A673 (cell line): ENCODE measurements around the gene TMEM129. TPM values are rescaled to one million over a fixed set of nuclear protein-coding genes. Genes with fewer than 3 reads are reported as not detected.

Experiments used
- BruUV-seq: library from RNA; stranded (reverse); fragments of 400-500 nt; replicated peaks from 2 replicates; lab custom pipeline; 2021; lab: Mats Ljungman, UMichigan
- CTCF ChIA-PET: fragments of 300-600 bp; sonication (Branson Sonifier 250); formaldehyde crosslinking; loops from one replicate; lab custom pipeline; 2022; ENCODE audit warnings: antibody characterized with exemption; lab: Charles Lee
- POLR2A ChIA-PET: fragments of 300-600 bp; sonication (Branson Sonifier 250); formaldehyde crosslinking; loops from one replicate; lab custom pipeline; 2022; ENCODE audit warnings: antibody characterized with exemption; ENCODE audit not compliant: low non-redundant PET; lab: Charles Lee
- DNase-seq: peaks from one replicate; pipeline ENCODE4 v3.0.0-alpha.2; 2015; ENCODE audit warnings: low spot score
- H3K27ac ChIP-seq: fragments of 200-600 bp; sonication (generic); 2 replicates; pipeline ENCODE4 v1.5.1; 2016; ENCODE audit warnings: mixed run types, low read depth, mild to moderate bottlenecking, mixed read lengths, antibody characterized with exemption, low read length; ENCODE audit not compliant: poor library complexity, severe bottlenecking
- H3K27me3 ChIP-seq: fragments of 200-600 bp; sonication (generic); replicated peaks from 2 replicates; pipeline ENCODE4 v1.6.1; 2017; ENCODE audit warnings: mixed run types, low read depth, mild to moderate bottlenecking, mixed read lengths, antibody characterized with exemption, low read length; ENCODE audit not compliant: insufficient read depth, poor library complexity
- H3K36me3 ChIP-seq: fragments of 200-600 bp; sonication (generic); 2 replicates; pipeline ENCODE4 v1.6.1; 2016; ENCODE audit warnings: mixed run types, mild to moderate bottlenecking, mixed read lengths, antibody characterized with exemption, low read length; ENCODE audit not compliant: insufficient read depth, poor library complexity, severe bottlenecking
- H3K4me1 ChIP-seq: fragments of 200-600 bp; sonication (generic); 2 replicates; pipeline ENCODE4 v1.6.1; 2017; ENCODE audit warnings: mixed run types, mild to moderate bottlenecking, mixed read lengths, antibody characterized with exemption, low read length; ENCODE audit not compliant: insufficient read depth, poor library complexity, severe bottlenecking
- H3K4me3 ChIP-seq: fragments of 200-600 bp; sonication (generic); 2 replicates; pipeline ENCODE4 v1.5.1; 2016; ENCODE audit warnings: low read depth, mixed run types, mild to moderate bottlenecking, mixed read lengths, low read length; ENCODE audit not compliant: poor library complexity, severe bottlenecking
- H3K9me3 ChIP-seq: fragments of 200-600 bp; sonication (generic); 2 replicates; pipeline ENCODE4 v1.6.1; 2016; ENCODE audit warnings: mixed run types, low read depth, mild to moderate bottlenecking, mixed read lengths, antibody characterized with exemption, low read length; ENCODE audit not compliant: poor library complexity, severe bottlenecking
- EZH2 ChIP-seq: fragments of 200-600 bp; sonication (generic); IDR thresholded peaks from 2 replicates; pipeline ENCODE4 v1.6.1; 2017; ENCODE audit warnings: borderline replicate concordance, low read depth, mild to moderate bottlenecking, mixed read lengths, antibody characterized with exemption, low read length; ENCODE audit not compliant: poor library complexity, severe bottlenecking
- intact Hi-C: fragments of 100-400 bp; cut with micrococcal nuclease; formaldehyde crosslinking; loops from one replicate; pipeline ENCODE4 v1.10.0; 2022; ENCODE audit not compliant: unreplicated experiment
- total RNA-seq: library from RNA; stranded (reverse); gene quantifications from 2 replicates; pipeline ENCODE4 v1.2.3, GENCODE V29; 2021
- TF ChIP-seq, protein P1 (sequence below): fragments of 300-800, 200-600 bp; sonication (generic); conservative IDR thresholded peaks from 2 replicates; pipeline ENCODE4 v1.5.1; 2017; ENCODE audit warnings: low read depth, mild to moderate bottlenecking, antibody characterized with exemption, low read length, moderate library complexity, mixed read lengths

The TMEM129 gene
- total RNA-seq, 1 experiment from 2014 or later = 28.8 TPM

DNA sequence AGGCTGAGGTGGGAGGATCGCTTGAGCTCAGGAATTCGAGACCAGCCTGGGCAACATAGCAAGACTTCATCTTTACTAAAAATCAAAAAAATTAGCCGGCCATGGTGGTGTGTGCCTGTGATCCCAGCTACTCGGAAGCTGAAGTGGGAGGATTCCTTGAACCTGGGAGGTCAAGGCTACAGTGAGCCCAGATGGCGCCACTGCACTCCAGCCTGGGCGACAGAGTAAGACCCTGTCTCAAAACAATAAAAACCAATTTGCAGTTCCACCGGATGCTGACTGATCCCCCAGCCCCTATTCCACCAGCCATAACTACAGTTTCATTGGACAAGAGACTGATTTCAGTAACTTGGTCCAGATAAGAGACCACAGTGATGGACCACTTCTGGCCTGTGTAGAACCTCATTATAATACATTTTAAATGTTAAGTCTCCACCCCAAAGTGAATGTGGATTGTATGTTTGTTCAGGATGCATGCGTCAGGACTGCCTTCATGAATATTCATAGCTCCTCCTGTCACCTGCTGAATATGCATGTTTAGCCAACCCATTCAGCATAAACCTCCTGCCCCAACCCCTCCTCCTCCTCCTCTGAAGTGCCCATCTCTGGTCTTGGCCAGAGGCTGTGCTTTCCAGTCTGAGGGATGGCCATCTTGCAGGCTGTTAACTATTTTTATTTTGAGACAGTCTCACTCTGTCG, 6.7 kb downstream of the TMEM129 start:
- ChIA-PET CTCF (interaction anchor here (0.6 kb wide), 1 partner anchor 148 kb away, joined by 13 read pairs; no protein-coding TSS in a partner anchor), POLR2A (no interaction called here)
- H3K27ac ChIP-seq = peak overlapping the region; percentile 68
- peaks cover 18% of the 10 kb centered on the region for H3K4me1 ChIP-seq
- TF ChIP-seq, protein P1, sequence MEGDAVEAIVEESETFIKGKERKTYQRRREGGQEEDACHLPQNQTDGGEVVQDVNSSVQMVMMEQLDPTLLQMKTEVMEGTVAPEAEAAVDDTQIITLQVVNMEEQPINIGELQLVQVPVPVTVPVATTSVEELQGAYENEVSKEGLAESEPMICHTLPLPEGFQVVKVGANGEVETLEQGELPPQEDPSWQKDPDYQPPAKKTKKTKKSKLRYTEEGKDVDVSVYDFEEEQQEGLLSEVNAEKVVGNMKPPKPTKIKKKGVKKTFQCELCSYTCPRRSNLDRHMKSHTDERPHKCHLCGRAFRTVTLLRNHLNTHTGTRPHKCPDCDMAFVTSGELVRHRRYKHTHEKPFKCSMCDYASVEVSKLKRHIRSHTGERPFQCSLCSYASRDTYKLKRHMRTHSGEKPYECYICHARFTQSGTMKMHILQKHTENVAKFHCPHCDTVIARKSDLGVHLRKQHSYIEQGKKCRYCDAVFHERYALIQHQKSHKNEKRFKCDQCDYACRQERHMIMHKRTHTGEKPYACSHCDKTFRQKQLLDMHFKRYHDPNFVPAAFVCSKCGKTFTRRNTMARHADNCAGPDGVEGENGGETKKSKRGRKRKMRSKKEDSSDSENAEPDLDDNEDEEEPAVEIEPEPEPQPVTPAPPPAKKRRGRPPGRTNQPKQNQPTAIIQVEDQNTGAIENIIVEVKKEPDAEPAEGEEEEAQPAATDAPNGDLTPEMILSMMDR = no peak
- no peak for TF ChIP-seq EZH2
- peak overlapping the region; percentile 85 for H3K4me3 ChIP-seq
- no peaks in the 10 kb centered on the region for H3K27me3 ChIP-seq
- no peaks in the 10 kb centered on the region for H3K9me3 ChIP-seq
- no TSS peak for BruUV-seq
- peaks cover 38% of the 10 kb centered on the region for H3K36me3 ChIP-seq
- intact Hi-C loops = no loop called here
- DNase-seq = peak; percentile 54

DNA sequence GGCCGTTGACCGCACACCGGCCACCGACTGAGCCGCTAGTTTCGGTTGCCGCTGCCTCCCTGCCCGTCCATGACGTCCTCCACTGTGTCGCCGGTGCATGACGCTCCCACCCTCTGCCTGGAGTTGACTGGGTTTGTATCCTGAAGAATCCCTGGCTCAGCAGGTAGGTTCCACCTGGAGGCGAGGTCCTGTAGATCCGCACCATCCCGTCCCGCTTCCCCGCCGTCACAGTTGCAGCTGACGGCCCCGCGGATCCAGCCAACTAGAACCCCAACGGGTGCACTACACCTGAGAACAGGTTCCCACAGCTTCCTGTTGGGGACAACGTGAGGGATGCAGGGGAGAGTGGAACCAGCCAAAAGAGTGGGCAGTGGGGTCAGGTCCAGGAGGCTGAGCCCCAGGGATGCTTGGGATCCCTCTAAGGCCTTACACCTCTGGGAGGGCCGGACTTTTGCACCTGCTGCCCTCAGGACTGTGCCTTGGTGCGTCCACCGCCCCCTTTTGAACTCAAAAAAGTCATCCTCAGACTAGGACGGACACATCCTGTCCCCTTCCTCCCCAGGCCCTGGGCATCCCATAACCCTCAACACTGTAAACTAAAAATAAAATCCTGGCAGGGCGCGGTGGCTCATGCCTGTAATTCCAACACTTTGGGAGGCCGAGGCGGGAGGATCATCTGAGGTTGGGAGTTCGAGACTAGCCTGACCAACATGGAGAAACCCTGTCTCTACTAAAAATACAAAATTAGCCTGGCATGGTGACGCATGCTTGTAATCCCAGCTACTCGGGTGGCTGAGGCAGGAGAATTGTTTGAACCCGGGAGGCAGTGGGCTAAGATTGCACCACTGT, 7.9 kb downstream of the TMEM129 start:
- Histone ChIP-seq H3K27me3 (no peaks in the 10 kb centered on the region), H3K9me3 (no peaks in the 10 kb centered on the region), H3K4me1 (peaks cover 24% of the 10 kb centered on the region), H3K27ac (peak overlapping the region; percentile 100), H3K4me3 (peak overlapping the region; percentile 85), H3K36me3 (peaks cover 39% of the 10 kb centered on the region)
- POLR2A ChIA-PET = no interaction called here
- no TSS peak for BruUV-seq
- no peak for DNase-seq
- CTCF ChIA-PET = no interaction called here
- intact Hi-C loops = no loop called here
- TF ChIP-seq EZH2 = no peak
- TF ChIP-seq, protein P1 = no peak

- no TSS peak for BruUV-seq
- CTCF ChIA-PET = interaction anchor here (1.0 kb wide), 1 partner anchor 19 kb away, joined by 5 read pairs; no protein-coding TSS in a partner anchor
These were observed 8.7 kb downstream of the TMEM129 start, which contains the start of gene SLBP for GRCh38 chr4:1712216-1713002. SLBP (minus strand) TSS chr4:1712319; CDS start chr4:1712188, 131 bp downstream.

More at GRCh38 chr4:1712216-1713002, 8.7 kb downstream of the TMEM129 start, which contains the start of gene SLBP:
- POLR2A ChIA-PET = interaction anchor here (0.6 to 0.7 kb wide), 2 partner anchors 9 to 16 kb away, joined by 3 to 4 read pairs; partner anchors contain the start of genes TACC3 and TMEM129
- H3K27me3 ChIP-seq = no peaks in the 10 kb centered on the region
- no peaks in the 10 kb centered on the region for H3K9me3 ChIP-seq
- peak within 1 kb of the TSS; percentile 100 for H3K27ac ChIP-seq
- peaks cover 24% of the 10 kb centered on the region for H3K4me1 ChIP-seq
- H3K36me3 ChIP-seq = peaks cover 31% of the 10 kb centered on the region
- DNase-seq = peak; percentile 98
- TF ChIP-seq EZH2 = no peak
- TF ChIP-seq, protein P1 = no peak
- H3K4me3 ChIP-seq = peak within 1 kb of the TSS; percentile 85
- intact Hi-C loops = no loop called here
